Neural cell (in vitro differentiated cells): ENCODE data around the gene KRTAP2-4.

Experiments used
- EP300 ChIP-seq: fragments of 450-650 bp; conservative IDR thresholded peaks from 2 replicates; pipeline ENCODE4 v1.6.1; 2014; ENCODE audit warnings: antibody characterized with exemption, mild to moderate bottlenecking, moderate library complexity; ENCODE audit not compliant: poor library complexity, severe bottlenecking
- EZH2 ChIP-seq: fragments of 200-600, 300-800 bp; shearing (Covaris generic), sonication (generic); IDR thresholded peaks from 2 replicates; pipeline ENCODE4 v1.6.1; 2014; ENCODE audit warnings: antibody characterized with exemption, low read length, borderline replicate concordance, mild to moderate bottlenecking; ENCODE audit not compliant: insufficient read depth, poor library complexity, severe bottlenecking
- POLR2AphosphoS5 ChIP-seq: IDR thresholded peaks from 2 replicates; pipeline ENCODE4 v1.6.1; 2012
- RAD21 ChIP-seq: fragments of 450-650 bp; conservative IDR thresholded peaks from 2 replicates; pipeline ENCODE4 v1.6.1; 2014; ENCODE audit warnings: antibody characterized with exemption, mild to moderate bottlenecking, moderate library complexity
- TAF1 ChIP-seq: IDR thresholded peaks from 2 replicates; pipeline ENCODE4 v1.6.1; 2012; ENCODE audit warnings: low read depth
- TF ChIP-seq, protein P1 (sequence below): fragments of 450-650 bp; IDR thresholded peaks from 2 replicates; pipeline ENCODE4 v1.5.1; 2014; ENCODE audit warnings: antibody characterized with exemption, mild to moderate bottlenecking, moderate library complexity; ENCODE audit not compliant: poor library complexity, severe bottlenecking
- TF ChIP-seq, protein P2 (sequence below): IDR thresholded peaks from 2 replicates; pipeline ENCODE4 v1.6.1; 2012; ENCODE audit warnings: borderline replicate concordance

DNA sequence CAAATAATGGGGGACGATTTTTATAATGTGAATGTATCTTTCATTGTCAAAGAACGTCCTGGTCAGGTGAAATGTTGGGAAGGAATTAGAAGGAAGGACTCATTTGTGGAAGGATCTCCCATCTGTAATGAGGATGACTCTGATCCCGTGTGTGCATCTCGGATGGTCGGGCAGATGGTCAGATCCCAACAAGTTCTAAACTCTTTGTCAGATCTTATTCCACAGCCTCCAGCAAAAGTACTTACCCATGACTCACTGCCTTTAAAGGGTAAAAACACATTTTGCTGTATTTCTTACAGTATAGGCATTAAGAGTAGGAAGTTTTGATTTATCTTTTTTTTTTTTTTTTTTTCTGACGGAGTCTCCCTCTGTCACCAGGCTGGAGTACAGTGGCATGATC, 32.8 kb upstream of the KRTAP2-4 start:
- TF ChIP-seq TAF1 (no peak), POLR2AphosphoS5 (no peak), EZH2 (no peak), RAD21 (no peak), EP300 (no peak)
- TF ChIP-seq, protein P1, sequence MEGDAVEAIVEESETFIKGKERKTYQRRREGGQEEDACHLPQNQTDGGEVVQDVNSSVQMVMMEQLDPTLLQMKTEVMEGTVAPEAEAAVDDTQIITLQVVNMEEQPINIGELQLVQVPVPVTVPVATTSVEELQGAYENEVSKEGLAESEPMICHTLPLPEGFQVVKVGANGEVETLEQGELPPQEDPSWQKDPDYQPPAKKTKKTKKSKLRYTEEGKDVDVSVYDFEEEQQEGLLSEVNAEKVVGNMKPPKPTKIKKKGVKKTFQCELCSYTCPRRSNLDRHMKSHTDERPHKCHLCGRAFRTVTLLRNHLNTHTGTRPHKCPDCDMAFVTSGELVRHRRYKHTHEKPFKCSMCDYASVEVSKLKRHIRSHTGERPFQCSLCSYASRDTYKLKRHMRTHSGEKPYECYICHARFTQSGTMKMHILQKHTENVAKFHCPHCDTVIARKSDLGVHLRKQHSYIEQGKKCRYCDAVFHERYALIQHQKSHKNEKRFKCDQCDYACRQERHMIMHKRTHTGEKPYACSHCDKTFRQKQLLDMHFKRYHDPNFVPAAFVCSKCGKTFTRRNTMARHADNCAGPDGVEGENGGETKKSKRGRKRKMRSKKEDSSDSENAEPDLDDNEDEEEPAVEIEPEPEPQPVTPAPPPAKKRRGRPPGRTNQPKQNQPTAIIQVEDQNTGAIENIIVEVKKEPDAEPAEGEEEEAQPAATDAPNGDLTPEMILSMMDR = no peak
- TF ChIP-seq, protein P2, sequence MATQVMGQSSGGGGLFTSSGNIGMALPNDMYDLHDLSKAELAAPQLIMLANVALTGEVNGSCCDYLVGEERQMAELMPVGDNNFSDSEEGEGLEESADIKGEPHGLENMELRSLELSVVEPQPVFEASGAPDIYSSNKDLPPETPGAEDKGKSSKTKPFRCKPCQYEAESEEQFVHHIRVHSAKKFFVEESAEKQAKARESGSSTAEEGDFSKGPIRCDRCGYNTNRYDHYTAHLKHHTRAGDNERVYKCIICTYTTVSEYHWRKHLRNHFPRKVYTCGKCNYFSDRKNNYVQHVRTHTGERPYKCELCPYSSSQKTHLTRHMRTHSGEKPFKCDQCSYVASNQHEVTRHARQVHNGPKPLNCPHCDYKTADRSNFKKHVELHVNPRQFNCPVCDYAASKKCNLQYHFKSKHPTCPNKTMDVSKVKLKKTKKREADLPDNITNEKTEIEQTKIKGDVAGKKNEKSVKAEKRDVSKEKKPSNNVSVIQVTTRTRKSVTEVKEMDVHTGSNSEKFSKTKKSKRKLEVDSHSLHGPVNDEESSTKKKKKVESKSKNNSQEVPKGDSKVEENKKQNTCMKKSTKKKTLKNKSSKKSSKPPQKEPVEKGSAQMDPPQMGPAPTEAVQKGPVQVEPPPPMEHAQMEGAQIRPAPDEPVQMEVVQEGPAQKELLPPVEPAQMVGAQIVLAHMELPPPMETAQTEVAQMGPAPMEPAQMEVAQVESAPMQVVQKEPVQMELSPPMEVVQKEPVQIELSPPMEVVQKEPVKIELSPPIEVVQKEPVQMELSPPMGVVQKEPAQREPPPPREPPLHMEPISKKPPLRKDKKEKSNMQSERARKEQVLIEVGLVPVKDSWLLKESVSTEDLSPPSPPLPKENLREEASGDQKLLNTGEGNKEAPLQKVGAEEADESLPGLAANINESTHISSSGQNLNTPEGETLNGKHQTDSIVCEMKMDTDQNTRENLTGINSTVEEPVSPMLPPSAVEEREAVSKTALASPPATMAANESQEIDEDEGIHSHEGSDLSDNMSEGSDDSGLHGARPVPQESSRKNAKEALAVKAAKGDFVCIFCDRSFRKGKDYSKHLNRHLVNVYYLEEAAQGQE = no peak
